ENCODE measurements around the gene NAA38.

The NAA38 gene

DNA sequence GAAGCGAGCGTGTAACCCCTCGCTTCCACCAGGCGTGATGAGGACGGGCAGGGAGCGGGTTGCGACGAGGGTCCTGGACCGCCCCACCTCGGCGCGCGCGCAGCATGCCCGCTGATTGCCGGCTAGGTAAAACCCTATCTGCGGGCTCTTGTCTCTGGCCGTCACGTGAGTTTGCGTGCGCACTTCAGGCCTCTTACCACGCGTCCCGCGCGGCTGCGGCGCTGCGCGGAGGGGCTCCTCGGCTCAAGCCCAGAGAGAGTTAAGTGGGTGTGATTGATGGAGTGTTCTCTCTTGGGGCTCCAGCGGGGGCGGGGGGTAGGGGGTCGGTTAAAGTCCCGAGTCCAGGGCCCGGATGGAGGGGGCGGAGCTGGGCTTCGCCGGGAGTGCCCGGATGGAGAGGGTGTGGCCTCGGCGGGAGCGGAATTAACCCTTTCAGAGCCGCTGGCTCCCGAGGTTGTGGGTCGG lies 15.4 kb downstream of the NAA38 start:
- TF ChIP-seq CTCF (IDR thresholded peaks at IDR 0.05; ENCODE audit: extremely low read depth, missing control alignments) = no peak
- DNase-seq (ENCODE audit: low spot score) = peak; percentile 82

- peak; percentile 58 for DNase-seq (ENCODE audit: low spot score)
- peak; percentile 14 for TF ChIP-seq CTCF (IDR thresholded peaks at IDR 0.05; ENCODE audit: extremely low read depth, missing control alignments)
Measured at GRCh38 chr17:7841396-7841914, 15.9 kb downstream of the NAA38 start.

DNA sequence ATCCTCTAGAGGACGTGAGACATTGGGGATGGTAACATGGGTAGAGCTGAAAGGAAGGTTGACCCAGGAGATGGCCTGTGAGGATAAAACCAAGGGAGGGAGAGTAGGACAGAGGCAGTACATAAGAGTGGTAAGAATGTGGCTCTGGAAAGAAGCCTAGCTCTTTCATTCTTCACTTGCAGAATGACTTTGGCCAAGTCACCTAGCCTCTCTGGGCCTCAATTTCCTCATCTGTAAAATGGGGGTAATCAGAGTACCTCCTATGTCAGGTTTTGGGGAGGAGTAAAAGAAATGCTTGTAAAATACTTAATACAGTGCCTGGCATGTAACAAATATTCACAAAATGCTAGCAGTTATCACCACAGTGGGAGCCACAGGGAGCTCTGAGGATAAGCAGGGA lies 16.5 kb downstream of the NAA38 start:
- DNase-seq (ENCODE audit: low spot score) = no peak
- TF ChIP-seq CTCF (IDR thresholded peaks at IDR 0.05; ENCODE audit: extremely low read depth, missing control alignments) = no peak

GRCh38 chr17:7840441-7840840 lies 16.9 kb downstream of the NAA38 start:
- TF ChIP-seq CTCF (IDR thresholded peaks at IDR 0.05; ENCODE audit: extremely low read depth, missing control alignments) = no peak
- no peak for DNase-seq (ENCODE audit: low spot score)

GRCh38 chr17:7839876-7840261 lies 17.5 kb downstream of the NAA38 start:
- TF ChIP-seq CTCF (IDR thresholded peaks at IDR 0.05; ENCODE audit: extremely low read depth, missing control alignments) = no peak
- DNase-seq (ENCODE audit: low spot score) = no peak

- TF ChIP-seq CTCF (IDR thresholded peaks at IDR 0.05; ENCODE audit: extremely low read depth, missing control alignments) = no peak
- DNase-seq (ENCODE audit: low spot score) = no peak
Measured at GRCh38 chr17:7839190-7839875, 18.0 kb downstream of the NAA38 start.

DNA sequence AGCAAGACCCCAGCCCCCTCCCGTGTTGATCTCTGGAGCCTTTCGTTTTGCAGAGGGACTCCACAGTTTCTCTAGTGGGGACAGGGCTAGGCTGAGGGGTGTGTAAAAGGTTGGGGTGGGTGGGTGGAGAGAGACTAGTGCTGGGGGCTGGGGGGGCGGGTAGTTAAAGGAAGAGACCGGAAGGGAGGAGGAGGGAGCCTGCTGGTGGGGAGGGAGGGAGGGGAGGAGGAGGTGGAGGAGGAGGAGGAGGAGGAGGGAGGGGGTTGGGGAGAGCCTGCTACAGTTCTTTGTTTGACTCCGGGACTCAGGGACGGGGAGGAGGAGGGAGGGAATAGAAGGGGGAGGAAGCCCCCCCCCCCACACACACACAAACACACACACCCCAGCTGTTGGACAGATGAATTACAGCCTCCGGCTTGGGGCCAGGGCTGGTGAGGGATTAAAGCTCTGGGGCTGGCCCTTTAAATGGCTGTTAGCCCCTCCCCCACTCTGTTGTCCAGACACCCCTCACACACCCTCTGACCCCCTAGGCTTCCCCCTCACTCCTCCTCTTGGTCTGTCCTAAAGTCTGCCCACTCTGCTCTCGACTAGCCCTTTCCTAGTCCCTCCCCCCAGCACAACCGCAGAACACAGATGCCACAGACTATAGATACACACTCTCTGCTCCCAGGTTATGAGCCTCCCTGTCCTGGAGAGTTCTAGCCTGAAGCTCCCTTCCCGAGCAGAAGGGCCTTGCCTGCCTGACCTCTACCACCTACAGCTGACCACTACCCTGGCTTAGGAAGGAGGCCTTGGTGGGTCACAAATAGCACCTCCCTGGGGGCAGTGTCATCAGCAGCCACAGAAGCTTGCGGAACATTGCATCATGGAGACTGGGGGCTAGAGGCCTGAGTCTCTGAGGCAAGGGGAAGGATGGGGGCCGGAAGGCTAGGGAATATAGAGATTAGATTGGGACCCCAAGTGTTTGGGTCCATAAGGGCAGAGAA lies 19.0 kb downstream of the NAA38 start:
- DNase-seq (ENCODE audit: low spot score) = no peak
- TF ChIP-seq CTCF (IDR thresholded peaks at IDR 0.05; ENCODE audit: extremely low read depth, missing control alignments) = no peak
